ENCODE data around the gene KLHL1.

Gene KLHL1

DNA sequence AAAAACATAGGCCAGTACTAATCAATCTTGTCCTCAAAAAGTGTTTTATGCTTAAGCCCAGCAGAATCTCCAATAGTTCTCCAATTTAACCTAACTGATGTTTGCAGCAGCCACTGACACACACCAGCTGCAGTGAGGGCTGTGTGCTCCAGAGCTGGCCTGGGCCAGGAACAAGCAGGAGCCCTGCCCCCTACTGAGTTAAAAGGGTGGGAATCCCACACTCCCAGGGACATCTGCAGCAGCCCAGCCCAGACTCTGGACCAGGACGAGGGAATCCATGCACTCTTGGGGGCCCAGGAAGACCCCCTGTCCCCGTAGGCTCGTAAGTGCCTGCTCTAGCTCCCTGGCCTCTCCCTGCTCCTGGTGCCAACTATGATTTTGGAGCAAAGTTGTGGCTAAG, 92.1 kb downstream of the KLHL1 start:
- in situ Hi-C loops (cut with MboI; ENCODE audit: low sequenced_read_pairs), result no loop called here

- in situ Hi-C loops (cut with MboI; ENCODE audit: low sequenced_read_pairs), result no loop called here
These were observed 93.9 kb downstream of the KLHL1 start for GRCh38 chr13:70014337-70014736.

DNA sequence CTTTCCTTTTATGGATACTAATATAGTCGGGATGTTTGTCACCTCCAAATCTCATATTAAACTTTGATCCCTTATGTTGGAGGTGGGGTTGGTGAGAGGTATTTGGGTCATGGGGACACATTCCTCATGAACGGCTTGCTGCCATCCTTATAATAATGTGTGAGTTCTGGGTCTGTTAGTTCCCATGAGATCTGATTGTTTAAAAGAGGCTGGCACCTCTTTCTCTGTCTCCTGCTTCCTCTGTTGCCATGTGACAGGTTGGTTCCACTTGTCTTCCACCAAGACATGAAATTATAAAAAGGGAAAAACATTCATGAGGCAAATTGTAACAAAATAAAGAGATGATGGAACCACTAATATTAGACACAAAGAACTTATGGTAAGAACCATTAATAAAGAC, 108.4 kb downstream of the KLHL1 start:
- in situ Hi-C loops (cut with MboI; ENCODE audit: low sequenced_read_pairs), result no loop called here

DNA sequence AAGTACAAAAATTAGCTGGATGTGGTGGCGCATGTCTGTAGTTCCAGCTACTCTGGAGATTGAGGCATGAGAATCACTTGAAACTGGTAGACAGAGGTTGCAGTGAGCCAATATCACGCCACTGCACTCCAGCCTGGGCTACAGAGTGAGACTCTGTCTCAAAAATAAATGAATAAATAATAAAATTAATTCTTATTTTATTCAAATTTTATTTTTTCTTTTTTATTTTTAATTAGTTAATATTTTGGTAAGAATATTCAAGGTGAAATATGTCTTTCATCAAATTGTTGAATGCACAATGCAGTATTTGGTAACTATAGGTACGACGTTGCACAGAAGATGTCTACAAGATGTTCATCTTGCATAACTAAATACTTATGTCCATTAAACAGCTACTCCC, 111.2 kb downstream of the KLHL1 start:
- in situ Hi-C loops (cut with MboI; ENCODE audit: low sequenced_read_pairs), result no loop called here

GRCh38 chr13:69980799-69981198, 127.5 kb downstream of the KLHL1 start:
- in situ Hi-C loops (cut with MboI; ENCODE audit: low sequenced_read_pairs), result no loop called here

- in situ Hi-C loops (cut with MboI; ENCODE audit: low sequenced_read_pairs), result no loop called here
These were observed 132.8 kb downstream of the KLHL1 start for GRCh38 chr13:69975496-69975895.

GRCh38 chr13:69970520-69970919, 137.7 kb downstream of the KLHL1 start:
- in situ Hi-C loops (cut with MboI; ENCODE audit: low sequenced_read_pairs), result no loop called here

DNA sequence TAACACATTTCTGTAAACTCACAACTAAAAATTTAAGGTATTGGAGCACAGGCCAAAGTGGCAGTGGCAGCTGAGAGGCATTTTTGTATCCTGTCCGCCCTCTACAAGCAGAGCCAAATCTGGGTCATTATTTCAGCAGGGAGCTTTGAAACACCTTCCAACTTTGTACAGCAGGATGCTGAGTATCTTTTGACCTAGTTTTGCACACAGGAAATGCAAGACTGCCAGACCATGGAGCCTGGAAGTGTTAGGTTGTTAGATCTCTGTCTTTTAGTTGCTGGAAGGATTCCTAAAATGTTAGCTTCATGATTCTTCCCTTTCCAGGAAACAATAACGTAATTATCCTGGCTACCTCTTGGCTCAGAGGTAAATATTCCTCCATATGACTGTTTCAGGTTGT, 149.2 kb downstream of the KLHL1 start:
- in situ Hi-C loops (cut with MboI; ENCODE audit: low sequenced_read_pairs), result no loop called here

DNA sequence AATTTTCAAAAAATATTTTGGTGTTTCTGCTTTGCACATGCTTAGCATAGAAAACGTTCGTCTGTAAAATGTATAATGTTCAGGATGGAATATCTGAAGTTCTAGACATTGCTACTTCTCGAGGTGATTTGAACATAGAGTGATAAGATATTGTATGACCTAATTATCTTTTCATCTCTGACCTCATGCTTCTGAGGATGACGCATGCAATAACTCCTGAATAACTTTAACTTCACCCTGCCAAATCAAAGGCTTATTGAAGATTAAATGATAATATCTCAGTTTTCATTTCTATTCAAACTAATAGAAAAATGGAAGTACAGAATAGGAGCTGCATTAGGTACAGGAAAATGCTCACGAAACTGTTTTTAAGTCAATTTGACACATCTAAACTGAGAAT, 151.4 kb downstream of the KLHL1 start:
- in situ Hi-C loops (cut with MboI; ENCODE audit: low sequenced_read_pairs), result no loop called here

DNA sequence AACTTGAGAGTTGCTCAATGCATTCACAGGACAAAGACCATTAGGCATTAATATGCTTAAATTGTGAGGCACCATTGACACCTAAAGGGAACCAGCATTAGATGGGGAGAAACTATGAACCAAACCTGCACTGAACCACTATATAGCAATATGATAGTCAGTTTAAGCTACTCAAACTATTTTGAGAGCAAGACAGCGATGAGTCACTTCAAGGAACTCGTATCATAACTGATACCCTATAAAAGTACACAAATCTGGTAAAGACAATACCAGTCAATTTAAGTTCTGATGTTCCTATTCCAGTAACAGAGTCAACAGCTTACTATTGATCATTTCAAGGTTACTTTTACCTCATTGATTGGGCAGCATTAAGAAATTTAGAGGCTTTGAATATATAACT, 151.9 kb downstream of the KLHL1 start:
- in situ Hi-C loops (cut with MboI; ENCODE audit: low sequenced_read_pairs), result no loop called here

DNA sequence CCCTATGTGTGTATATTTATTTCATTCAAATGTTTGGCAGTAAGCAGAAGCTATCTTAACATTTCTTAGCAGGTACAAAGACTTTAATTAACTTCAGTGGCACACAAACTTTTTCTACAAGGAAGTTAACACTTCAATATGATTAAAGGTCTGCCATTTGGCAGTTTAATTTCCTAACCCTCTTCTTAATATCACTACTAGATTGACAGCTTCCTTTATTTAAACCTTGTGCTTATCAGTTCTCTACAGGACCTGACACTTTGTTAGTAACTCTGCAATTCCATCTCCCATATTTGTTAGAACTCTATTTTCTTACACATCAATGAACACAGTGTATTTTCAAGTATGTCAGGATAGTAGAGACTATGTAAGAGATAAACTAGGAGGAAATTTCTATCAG, 153.0 kb downstream of the KLHL1 start:
- in situ Hi-C loops (cut with MboI; ENCODE audit: low sequenced_read_pairs), result no loop called here

- in situ Hi-C loops (cut with MboI; ENCODE audit: low sequenced_read_pairs), result no loop called here
These were observed 156.8 kb downstream of the KLHL1 start for GRCh38 chr13:69951412-69951811.

GRCh38 chr13:69950160-69950559, 158.1 kb downstream of the KLHL1 start:
- in situ Hi-C loops (cut with MboI; ENCODE audit: low sequenced_read_pairs), result no loop called here

GRCh38 chr13:69948016-69948415, 160.2 kb downstream of the KLHL1 start:
- in situ Hi-C loops (cut with MboI; ENCODE audit: low sequenced_read_pairs), result no loop called here

DNA sequence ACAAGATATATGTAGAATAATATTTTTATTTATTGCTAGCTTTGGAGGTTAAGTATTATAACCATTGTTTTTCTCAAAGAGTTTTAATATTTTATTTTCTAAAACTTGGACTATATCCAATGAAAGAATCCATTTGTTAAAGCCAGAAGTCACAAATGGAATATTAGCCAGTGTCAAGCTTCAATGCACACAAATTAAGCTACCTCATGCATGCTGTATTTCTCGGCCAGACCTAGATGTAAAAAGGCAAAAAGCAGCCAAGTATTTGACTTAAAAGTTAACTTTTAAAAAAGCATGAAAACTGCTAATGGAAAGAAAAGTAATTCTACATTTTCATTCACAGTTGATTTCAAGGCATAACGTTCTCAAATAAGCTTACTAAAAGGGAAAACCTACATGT, 160.7 kb downstream of the KLHL1 start:
- in situ Hi-C loops (cut with MboI; ENCODE audit: low sequenced_read_pairs), result no loop called here

- in situ Hi-C loops (cut with MboI; ENCODE audit: low sequenced_read_pairs), result no loop called here
These were observed 161.7 kb downstream of the KLHL1 start for GRCh38 chr13:69946511-69946910.

DNA sequence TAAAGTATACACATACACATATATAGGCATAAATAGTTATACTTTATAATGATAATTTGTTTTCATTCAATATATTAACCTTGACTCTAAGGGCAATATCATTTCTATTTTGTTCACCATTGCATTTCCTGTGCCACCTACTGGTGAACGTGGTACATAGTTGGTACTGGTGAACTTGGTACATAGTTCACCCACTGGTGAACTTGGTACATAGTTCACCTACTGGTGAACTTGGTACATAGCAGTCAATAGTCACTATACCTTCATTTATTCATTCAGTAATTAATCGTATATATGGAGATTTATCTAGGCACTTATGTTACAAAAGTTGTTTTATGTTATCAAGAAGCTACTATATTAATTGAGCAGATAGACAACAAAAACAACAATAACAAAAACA, 173.2 kb downstream of the KLHL1 start:
- in situ Hi-C loops (cut with MboI; ENCODE audit: low sequenced_read_pairs), result no loop called here

DNA sequence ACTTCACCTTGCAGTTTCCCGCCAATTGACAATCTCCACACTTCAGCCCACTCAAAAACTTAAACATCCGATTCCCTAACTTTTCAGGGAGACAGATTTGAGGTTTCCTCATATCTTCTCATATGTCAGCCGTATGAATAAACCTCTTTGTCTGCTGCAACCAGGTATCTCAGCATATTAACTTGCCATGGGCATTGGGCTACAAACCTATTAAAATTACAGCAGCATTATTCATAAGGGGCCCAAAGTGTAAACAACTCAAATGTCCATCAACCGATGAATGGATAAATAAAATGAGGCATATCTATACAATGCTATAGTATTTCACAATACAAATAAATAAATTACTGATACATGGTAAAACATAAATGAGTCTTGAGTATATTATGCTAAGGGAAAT, 180.0 kb downstream of the KLHL1 start:
- in situ Hi-C loops (cut with MboI; ENCODE audit: low sequenced_read_pairs), result no loop called here

GRCh38 chr13:69921156-69921555, 187.1 kb downstream of the KLHL1 start:
- in situ Hi-C loops (cut with MboI; ENCODE audit: low sequenced_read_pairs), result no loop called here

DNA sequence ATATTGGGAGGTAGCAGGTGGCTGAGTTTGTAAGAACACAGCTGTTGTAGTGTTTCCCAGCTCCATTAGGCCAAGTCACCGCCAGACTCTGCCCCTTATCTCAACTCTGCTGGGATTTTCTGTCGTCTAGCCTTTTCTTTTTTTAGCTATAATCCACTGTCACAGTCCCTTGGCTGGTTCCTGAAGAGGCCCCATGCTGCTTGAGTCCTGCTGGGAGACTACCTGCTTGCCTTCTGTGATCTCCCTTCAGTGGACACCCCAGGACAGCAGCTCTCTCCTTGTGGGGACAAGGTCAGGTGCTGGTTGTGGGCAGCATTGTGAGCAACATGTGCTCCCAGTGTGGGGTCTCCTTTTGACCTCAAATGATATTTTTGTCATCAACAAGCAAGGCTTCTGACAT, 195.6 kb downstream of the KLHL1 start:
- in situ Hi-C loops (cut with MboI; ENCODE audit: low sequenced_read_pairs), result no loop called here

DNA sequence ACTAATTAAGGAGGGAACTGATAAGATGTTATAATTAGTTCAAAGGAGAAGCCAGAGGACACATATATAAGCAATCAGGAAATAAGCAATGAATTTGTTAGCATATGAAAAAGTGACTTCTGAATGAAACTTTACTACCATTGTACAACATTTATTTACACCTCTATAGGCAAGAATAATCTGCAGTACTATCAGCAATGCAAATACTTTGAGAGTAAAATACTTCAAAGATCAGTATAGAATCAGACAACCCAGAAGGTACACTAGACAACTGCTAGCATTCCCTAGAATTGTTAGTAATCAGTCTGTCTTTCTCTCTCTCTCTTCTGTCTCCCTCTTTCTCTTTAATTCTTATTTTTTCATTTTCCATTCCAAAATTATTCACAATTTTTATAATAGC, 197.5 kb downstream of the KLHL1 start:
- in situ Hi-C loops (cut with MboI; ENCODE audit: low sequenced_read_pairs), result no loop called here

DNA sequence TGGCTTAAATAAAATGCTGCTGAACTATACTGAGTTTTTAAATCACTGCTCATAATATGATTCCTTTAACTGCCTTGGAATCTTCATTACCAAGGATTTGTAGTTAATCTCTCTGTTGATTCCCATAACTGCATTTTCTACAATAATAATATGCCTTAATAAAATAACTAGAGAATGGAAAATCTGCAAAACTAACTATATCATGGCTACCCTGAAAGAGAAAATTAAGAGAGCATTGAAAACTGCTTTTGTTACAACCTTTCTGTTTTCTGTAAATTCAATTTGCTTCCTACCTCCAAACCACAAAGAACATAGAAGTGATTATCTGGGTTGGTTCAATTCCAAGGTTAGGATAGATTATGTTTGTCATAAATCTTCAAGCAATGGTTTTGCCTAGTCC, 203.5 kb downstream of the KLHL1 start:
- in situ Hi-C loops (cut with MboI; ENCODE audit: low sequenced_read_pairs), result no loop called here

DNA sequence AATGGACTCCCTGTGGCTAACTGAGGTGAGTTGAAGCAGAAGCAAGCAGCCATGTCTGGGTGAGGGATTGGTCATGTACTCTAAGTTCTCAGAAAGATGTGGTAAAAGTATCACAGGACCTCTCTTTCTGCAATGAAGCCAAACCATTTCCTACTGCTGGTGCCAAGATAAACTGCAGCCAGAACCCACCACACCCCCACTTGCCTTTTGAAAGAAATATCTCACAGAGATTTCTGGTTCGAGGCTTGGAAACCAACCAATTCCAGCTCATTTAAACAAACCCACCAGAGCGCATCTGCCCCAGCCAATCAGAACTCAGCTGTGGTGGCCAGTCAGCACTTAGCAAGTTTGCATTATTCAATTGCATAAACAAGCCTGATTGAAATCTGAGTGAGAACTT, 205.2 kb downstream of the KLHL1 start:
- in situ Hi-C loops (cut with MboI; ENCODE audit: low sequenced_read_pairs), result no loop called here

DNA sequence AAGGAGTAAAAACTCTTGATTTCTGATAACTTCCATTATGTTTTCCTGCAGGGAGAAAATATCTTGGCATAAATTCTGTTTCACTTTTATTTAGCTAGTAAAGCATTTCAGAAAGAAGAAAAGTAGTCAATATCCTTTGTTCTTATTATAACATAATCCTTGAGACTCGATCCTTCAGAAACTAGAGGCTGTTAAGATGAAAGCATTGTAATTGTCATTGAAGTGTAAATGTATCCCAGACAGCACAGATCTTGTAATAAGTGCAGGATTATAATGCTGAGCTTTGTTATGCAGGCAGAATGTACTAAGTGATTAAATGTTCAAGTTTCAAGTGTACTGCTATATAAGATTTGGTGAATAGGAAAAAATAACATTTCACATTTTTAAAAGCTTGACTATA, 225.8 kb downstream of the KLHL1 start:
- in situ Hi-C loops (cut with MboI; ENCODE audit: low sequenced_read_pairs), result no loop called here

All from hTERT RPE-1 (cell line).